HCT116 (cell line): ENCODE results near the gene RASGRF2. TPM values are rescaled to one million over a fixed set of nuclear protein-coding genes. Genes with fewer than 3 reads are reported as not detected.

Experiments
- ATAC-seq: fragments of 200-7000 bp; cut with Tn5 transposase; 2 replicates; pipeline ENCODE4 v1.9.1; 2020; ENCODE audit warnings: mild to moderate bottlenecking, moderate library complexity
- BruUV-seq: library from RNA; stranded (reverse); fragments of 400-500 nt; replicated peaks from 2 replicates; lab custom pipeline; 2021; lab: Mats Ljungman, UMichigan
- CTCF ChIA-PET: fragments of 300-600 bp; sonication (Branson Sonifier 250); formaldehyde crosslinking; loops from one replicate; lab custom pipeline; 2021; ENCODE audit warnings: antibody characterized with exemption; lab: Charles Lee
- POLR2A ChIA-PET: fragments of 300-600, 350-600 bp; sonication (Branson Sonifier 250); formaldehyde crosslinking; loops from one replicate; lab custom pipeline; 2021; ENCODE audit warnings: antibody characterized with exemption; lab: Charles Lee
- RAD21 ChIA-PET, 2 experiments: fragments of 300-600 bp; sonication (Branson Sonifier 250); formaldehyde crosslinking; loops; one replicate each; lab custom pipeline; 2023; ENCODE audit warnings: low total read pairs in 2 of 2; ENCODE audit not compliant: uncharacterized antibody in 2 of 2, unreplicated experiment in 2 of 2, low non-redundant PET in 1 of 2; lab: Charles Lee
- DNase-seq: peaks from one replicate; pipeline ENCODE4 v3.0.0-alpha.2; 2010; ENCODE audit warnings: low read depth, low spot score
- H2AFZ ChIP-seq: fragments of 200-600 bp; shearing (Covaris generic), sonication (generic); 2 replicates; pipeline ENCODE4 v1.6.1; 2017; ENCODE audit warnings: low read depth, mixed run types, mixed read lengths, antibody characterized with exemption, low read length; ENCODE audit not compliant: poor library complexity, severe bottlenecking
- H3K27ac ChIP-seq: 2 replicates; pipeline ENCODE4 v1.5.1; 2012; ENCODE audit warnings: low read depth, low read length
- H3K27me3 ChIP-seq: fragments of 200-600 bp; sonication (generic); 2 replicates; pipeline ENCODE4 v1.6.1; 2016; ENCODE audit warnings: mixed run types, low read length, mixed read lengths; ENCODE audit not compliant: insufficient read depth
- H3K36me3 ChIP-seq, 2 experiments: fragments of 200-500 bp in 1 of 2; fragments of 200-600 bp in 1 of 2; sonication (Bioruptor generic) in 1 of 2; sonication (generic) in 1 of 2; 2 replicates each; pipeline versions ENCODE4 v1.5.1 to v1.6.1; 2014 to 2016; ENCODE audit warnings: low read length in 2 of 2, inconsistent platforms in 1 of 2, mixed read lengths in 1 of 2, mixed run types in 1 of 2; ENCODE audit not compliant: insufficient read depth in 2 of 2, control insufficient read depth in 1 of 2
- H3K4me1 ChIP-seq, 2 experiments: fragments of 200-600 bp in 1 of 2; sonication (generic) in 1 of 2; 2 replicates each; pipeline versions ENCODE4 v1.5.1 to v1.6.1; 2012 to 2017; ENCODE audit warnings: low read length in 2 of 2, inconsistent platforms in 1 of 2, mild to moderate bottlenecking in 1 of 2, mixed read lengths in 1 of 2, mixed run types in 1 of 2, moderate library complexity in 1 of 2; ENCODE audit not compliant: insufficient read depth in 2 of 2, control insufficient read depth in 1 of 2
- H3K4me2 ChIP-seq: fragments of 200-600 bp; sonication (generic); 2 replicates; pipeline ENCODE4 v1.6.1; 2017; ENCODE audit warnings: mixed run types, low read length, mixed read lengths
- H3K4me3 ChIP-seq, 2 experiments: fragments of 200-600 bp in 1 of 2; sonication (generic) in 1 of 2; replicated peaks in 1 of 2; 2 replicates each; pipeline ENCODE4 v1.5.1; 2011 to 2016; ENCODE audit warnings: low read length in 2 of 2, control low read depth in 1 of 2, low read depth in 1 of 2, mild to moderate bottlenecking in 1 of 2, mixed read lengths in 1 of 2, mixed run types in 1 of 2
- H3K79me2 ChIP-seq: fragments of 200-600 bp; sonication (generic); 2 replicates; pipeline ENCODE4 v1.6.1; 2017; ENCODE audit warnings: mild to moderate bottlenecking, mixed run types, low read length, moderate library complexity, mixed read lengths; ENCODE audit not compliant: insufficient read depth
- H3K9ac ChIP-seq: fragments of 200-600 bp; sonication (generic); 2 replicates; pipeline ENCODE4 v1.6.1; 2016; ENCODE audit warnings: low read length, mixed read lengths
- H3K9me2 ChIP-seq: fragments of 200-600 bp; sonication (generic), shearing (Covaris generic); 2 replicates; pipeline ENCODE4 v1.6.1; 2017; ENCODE audit warnings: mixed run types, mild to moderate bottlenecking, moderate library complexity; ENCODE audit not compliant: insufficient read depth
- H3K9me3 ChIP-seq, 2 experiments: fragments of 200-500 bp in 1 of 2; fragments of 200-600 bp in 1 of 2; sonication (Bioruptor generic) in 1 of 2; sonication (generic) in 1 of 2; 2 replicates each; pipeline ENCODE4 v1.6.1; 2014 to 2017; ENCODE audit warnings: low read length in 2 of 2, mixed read lengths in 2 of 2, inconsistent platforms in 1 of 2, low read depth in 1 of 2, mild to moderate bottlenecking in 1 of 2, mixed run types in 1 of 2, moderate library complexity in 1 of 2; ENCODE audit not compliant: control insufficient read depth in 1 of 2, insufficient read depth in 1 of 2
- H4K20me1 ChIP-seq: fragments of 200-600 bp; sonication (generic), shearing (Covaris generic); 2 replicates; pipeline ENCODE4 v1.6.1; 2017; ENCODE audit warnings: mixed run types, mild to moderate bottlenecking, moderate library complexity; ENCODE audit not compliant: insufficient read depth
- CBX3 ChIP-seq: IDR thresholded peaks from 2 replicates; pipeline ENCODE4 v1.6.1; 2012; ENCODE audit warnings: low read depth
- EZH2 ChIP-seq: fragments of 200-600 bp; sonication (generic); IDR thresholded peaks from 2 replicates; pipeline ENCODE4 v1.6.1; 2017; ENCODE audit warnings: antibody characterized with exemption, mixed run types
- EZH2phosphoT487 ChIP-seq: fragments of 200-600 bp; IDR thresholded peaks from 2 replicates; pipeline ENCODE4 v1.6.1; 2018; ENCODE audit warnings: antibody characterized with exemption, borderline replicate concordance
- FOSL1 ChIP-seq: IDR thresholded peaks from 2 replicates; pipeline ENCODE4 v1.6.1; 2012; ENCODE audit warnings: low read depth
- MAX ChIP-seq: IDR thresholded peaks from 2 replicates; pipeline ENCODE4 v1.6.1; 2012
- POLR2AphosphoS5 ChIP-seq: IDR thresholded peaks from 2 replicates; pipeline ENCODE4 v1.6.1; 2011; ENCODE audit warnings: mild to moderate bottlenecking, low read depth, low read length, moderate library complexity
- REST ChIP-seq: IDR thresholded peaks from 2 replicates; pipeline ENCODE4 v1.6.1; 2012; ENCODE audit warnings: low read depth
- SIN3A ChIP-seq: IDR thresholded peaks from 2 replicates; pipeline ENCODE4 v1.6.1; 2012; ENCODE audit warnings: low read depth
- SP1 ChIP-seq: IDR thresholded peaks from 2 replicates; pipeline ENCODE4 v1.6.1; 2012; ENCODE audit warnings: low read depth
- SRF ChIP-seq: IDR thresholded peaks from 2 replicates; pipeline ENCODE4 v1.6.1; 2012; ENCODE audit warnings: low read depth
- ZBTB33 ChIP-seq: IDR thresholded peaks from 2 replicates; pipeline ENCODE4 v1.6.1; 2011; ENCODE audit warnings: mild to moderate bottlenecking, low read length, moderate library complexity; ENCODE audit not compliant: insufficient replicate concordance; ENCODE audit errors: extremely low read depth
- intact Hi-C: fragments of 100-400 bp; cut with micrococcal nuclease; formaldehyde crosslinking; loops from 2 replicates; pipeline ENCODE4 v1.10.0; 2022
- total RNA-seq: library from RNA; stranded (reverse); gene quantifications from one replicate; pipeline ENCODE4 v1.2.1, GENCODE V29; 2021; ENCODE audit not compliant: unreplicated experiment

Gene RASGRF2
- total RNA-seq, 1 experiment from 2014 or later: 0.05 TPM

- TF ChIP-seq SRF (no peak), EZH2 (no peak), ZBTB33 (no peak)
These were observed 24.3 kb upstream of the RASGRF2 start (continued) for GRCh38 chr5:80935811-80936385.

- no TSS peak for BruUV-seq
- intact Hi-C loops: no loop called here
- ATAC-seq: no peak
These were observed 23.3 kb upstream of the RASGRF2 start for GRCh38 chr5:80936881-80937280.

More at GRCh38 chr5:80936881-80937280, 23.3 kb upstream of the RASGRF2 start:
- Histone ChIP-seq H3K9ac (no peak overlapping the region), H3K9me3 (no peaks in the 10 kb centered on the region), H2AFZ (no peak overlapping the region), H3K4me3 (no peak overlapping the region), H3K27ac (no peak overlapping the region), H3K4me2 (no peak overlapping the region), H4K20me1 (no peaks in the 10 kb centered on the region), H3K79me2 (no peaks in the 10 kb centered on the region), H3K36me3 (no peaks in the 10 kb centered on the region), H3K9me2 (no peaks in the 10 kb centered on the region), H3K27me3 (no peaks in the 10 kb centered on the region), H3K4me1 (peaks cover 0 to 7% of the 10 kb centered on the region in 2 experiments; a peak in 2 of 4 replicates)
- ChIA-PET CTCF (interaction anchor here (1.5 kb wide), 1 partner anchor 171 kb away, joined by 3 read pairs; no protein-coding TSS in a partner anchor), POLR2A (no interaction called here), RAD21 (no interaction called here)
- TF ChIP-seq REST: no peak
- TF ChIP-seq SIN3A: no peak
- TF ChIP-seq FOSL1: no peak
- TF ChIP-seq CBX3: no peak
- no peak for TF ChIP-seq MAX
- no peak for TF ChIP-seq POLR2AphosphoS5
- TF ChIP-seq EZH2phosphoT487: no peak
- no peak for TF ChIP-seq SP1
- no peak for DNase-seq
